Stimulated activated naive CD8-positive, alpha-beta T cell treated with anti-CD3 and anti-CD28 coated beads, Interleukin-15, amount 100 ng/mL, for 72 hours (primary cell): ENCODE results near the gene ALPI.

Experiments used
- ATAC-seq: fragments of 150-1000 bp; cut with Tn5 transposase; 2 replicates; pipeline ENCODE4 v1.10.0; 2021; ENCODE audit warnings: mild to moderate bottlenecking, moderate library complexity
- DNase-seq, 2 donors: peaks; one replicate each; pipeline ENCODE4 v3.0.0; 2021 to 2022
- H3K27ac Mint-ChIP-seq, 2 donors: one replicate each; pipeline ENCODE4 v1.8.0; 2022; ENCODE audit warnings: mild to moderate bottlenecking in 2 of 2, mixed read lengths in 2 of 2, moderate library complexity in 2 of 2
- H3K27me3 Mint-ChIP-seq: one replicate; pipeline ENCODE4 v1.8.0; 2022; ENCODE audit warnings: mixed read lengths
- H3K4me1 Mint-ChIP-seq: one replicate; pipeline ENCODE4 v1.8.0; 2022; ENCODE audit warnings: mild to moderate bottlenecking, mixed read lengths
- H3K4me3 Mint-ChIP-seq, 2 donors: one replicate each; pipeline ENCODE4 v1.8.0; 2022; ENCODE audit warnings: mild to moderate bottlenecking in 2 of 2, mixed read lengths in 2 of 2, moderate library complexity in 1 of 2
- H3K9me3 Mint-ChIP-seq, 2 donors: one replicate each; pipeline ENCODE4 v1.8.0; 2022; ENCODE audit warnings: mixed read lengths in 2 of 2

The ALPI gene

GRCh38 chr2:232489516-232490220 lies 33.7 kb downstream of the ALPI start:
- peaks cover 66% of the 10 kb centered on the region for H3K27me3 Mint-ChIP-seq
- H3K4me3 Mint-ChIP-seq: no peak overlapping the region
- no peak overlapping the region for H3K27ac Mint-ChIP-seq
- ATAC-seq: no peak
- H3K9me3 Mint-ChIP-seq: no peaks in the 10 kb centered on the region
- peaks cover 16% of the 10 kb centered on the region for H3K4me1 Mint-ChIP-seq
- DNase-seq: no peak

GRCh38 chr2:232490221-232491138 lies 34.5 kb downstream of the ALPI start:
- no peak for DNase-seq
- Mint-ChIP-seq H3K27ac (no peak overlapping the region), H3K4me3 (no peak overlapping the region), H3K4me1 (peaks cover 12% of the 10 kb centered on the region), H3K27me3 (peaks cover 58% of the 10 kb centered on the region), H3K9me3 (no peaks in the 10 kb centered on the region)
- no peak for ATAC-seq

- Mint-ChIP-seq H3K9me3 (no peaks in the 10 kb centered on the region), H3K27ac (no peak overlapping the region), H3K4me1 (peaks cover 10% of the 10 kb centered on the region), H3K4me3 (no peak overlapping the region), H3K27me3 (peaks cover 54% of the 10 kb centered on the region)
- DNase-seq: no peak
- ATAC-seq: no peak
Observed at GRCh38 chr2:232491139-232491780, 35.3 kb downstream of the ALPI start.

- DNase-seq (no peak), ATAC-seq (no peak)
- no peak overlapping the region for H3K27ac Mint-ChIP-seq
- peaks cover 10% of the 10 kb centered on the region for H3K4me1 Mint-ChIP-seq
- H3K27me3 Mint-ChIP-seq: peaks cover 46% of the 10 kb centered on the region
- H3K4me3 Mint-ChIP-seq: no peak overlapping the region
- no peaks in the 10 kb centered on the region for H3K9me3 Mint-ChIP-seq
Observed at GRCh38 chr2:232492236-232492848, 36.4 kb downstream of the ALPI start.

- no peak overlapping the region for H3K27ac Mint-ChIP-seq
- peaks cover 40% of the 10 kb centered on the region for H3K27me3 Mint-ChIP-seq
- no peak overlapping the region for H3K4me3 Mint-ChIP-seq
- H3K4me1 Mint-ChIP-seq: peaks cover 6% of the 10 kb centered on the region
- no peak for ATAC-seq
- no peaks in the 10 kb centered on the region for H3K9me3 Mint-ChIP-seq
- no peak for DNase-seq
Observed at GRCh38 chr2:232492963-232493700, 37.2 kb downstream of the ALPI start.

GRCh38 chr2:232493701-232494474 lies 37.9 kb downstream of the ALPI start:
- H3K4me1 Mint-ChIP-seq: no peaks in the 10 kb centered on the region
- H3K27ac Mint-ChIP-seq: peak overlapping the region in 1 of 2 donors; percentile 72
- DNase-seq (no peak), ATAC-seq (no peak)
- H3K9me3 Mint-ChIP-seq: no peaks in the 10 kb centered on the region
- H3K27me3 Mint-ChIP-seq: peaks cover 40% of the 10 kb centered on the region
- no peak overlapping the region for H3K4me3 Mint-ChIP-seq

GRCh38 chr2:232494542-232494941 lies 38.6 kb downstream of the ALPI start:
- H3K27me3 Mint-ChIP-seq: peaks cover 39% of the 10 kb centered on the region
- H3K4me1 Mint-ChIP-seq: no peaks in the 10 kb centered on the region
- no peak overlapping the region for H3K27ac Mint-ChIP-seq
- DNase-seq (no peak), ATAC-seq (no peak)
- H3K9me3 Mint-ChIP-seq: no peaks in the 10 kb centered on the region
- H3K4me3 Mint-ChIP-seq: no peak overlapping the region

GRCh38 chr2:232495292-232495691 lies 39.3 kb downstream of the ALPI start:
- Mint-ChIP-seq H3K4me3 (no peak overlapping the region), H3K27me3 (peaks cover 39% of the 10 kb centered on the region), H3K9me3 (no peaks in the 10 kb centered on the region), H3K27ac (no peak overlapping the region), H3K4me1 (no peaks in the 10 kb centered on the region)
- no peak for ATAC-seq
- DNase-seq: no peak

- Mint-ChIP-seq H3K9me3 (no peaks in the 10 kb centered on the region), H3K4me3 (no peak overlapping the region), H3K27ac (no peak overlapping the region), H3K27me3 (peaks cover 38% of the 10 kb centered on the region), H3K4me1 (no peaks in the 10 kb centered on the region)
- DNase-seq: no peak
- ATAC-seq: no peak
Observed at GRCh38 chr2:232496501-232497270, 40.7 kb downstream of the ALPI start.

GRCh38 chr2:232497348-232497747 lies 41.4 kb downstream of the ALPI start:
- Mint-ChIP-seq H3K9me3 (no peaks in the 10 kb centered on the region), H3K27me3 (peaks cover 40% of the 10 kb centered on the region), H3K4me1 (peaks cover 7% of the 10 kb centered on the region), H3K27ac (no peak overlapping the region), H3K4me3 (no peak overlapping the region)
- DNase-seq (no peak), ATAC-seq (no peak)

- H3K27ac Mint-ChIP-seq: no peak overlapping the region
- peaks cover 15% of the 10 kb centered on the region for H3K4me1 Mint-ChIP-seq
- no peak overlapping the region for H3K4me3 Mint-ChIP-seq
- DNase-seq (no peak), ATAC-seq (no peak)
- peaks cover 49% of the 10 kb centered on the region for H3K27me3 Mint-ChIP-seq
- no peaks in the 10 kb centered on the region for H3K9me3 Mint-ChIP-seq
Observed at GRCh38 chr2:232498452-232498851, 42.5 kb downstream of the ALPI start.

- ATAC-seq (no peak), DNase-seq (no peak)
- peaks cover 78% of the 10 kb centered on the region for H3K27me3 Mint-ChIP-seq
- peaks cover 26% of the 10 kb centered on the region for H3K4me1 Mint-ChIP-seq
- H3K4me3 Mint-ChIP-seq: no peak overlapping the region
- H3K9me3 Mint-ChIP-seq: no peaks in the 10 kb centered on the region
- no peak overlapping the region for H3K27ac Mint-ChIP-seq
Observed at GRCh38 chr2:232501331-232501771, 45.4 kb downstream of the ALPI start.

- Mint-ChIP-seq H3K27ac (no peak overlapping the region), H3K4me3 (no peak overlapping the region)
Observed at GRCh38 chr2:232501794-232502390, 45.9 kb downstream of the ALPI start.

More at GRCh38 chr2:232501794-232502390, 45.9 kb downstream of the ALPI start:
- H3K4me1 Mint-ChIP-seq: peaks cover 26% of the 10 kb centered on the region
- DNase-seq: no peak
- no peaks in the 10 kb centered on the region for H3K9me3 Mint-ChIP-seq
- H3K27me3 Mint-ChIP-seq: peaks cover 82% of the 10 kb centered on the region
- no peak for ATAC-seq
